ENCODE measurements around the gene TMEM150C.

- TF ChIP-seq, protein P1, sequence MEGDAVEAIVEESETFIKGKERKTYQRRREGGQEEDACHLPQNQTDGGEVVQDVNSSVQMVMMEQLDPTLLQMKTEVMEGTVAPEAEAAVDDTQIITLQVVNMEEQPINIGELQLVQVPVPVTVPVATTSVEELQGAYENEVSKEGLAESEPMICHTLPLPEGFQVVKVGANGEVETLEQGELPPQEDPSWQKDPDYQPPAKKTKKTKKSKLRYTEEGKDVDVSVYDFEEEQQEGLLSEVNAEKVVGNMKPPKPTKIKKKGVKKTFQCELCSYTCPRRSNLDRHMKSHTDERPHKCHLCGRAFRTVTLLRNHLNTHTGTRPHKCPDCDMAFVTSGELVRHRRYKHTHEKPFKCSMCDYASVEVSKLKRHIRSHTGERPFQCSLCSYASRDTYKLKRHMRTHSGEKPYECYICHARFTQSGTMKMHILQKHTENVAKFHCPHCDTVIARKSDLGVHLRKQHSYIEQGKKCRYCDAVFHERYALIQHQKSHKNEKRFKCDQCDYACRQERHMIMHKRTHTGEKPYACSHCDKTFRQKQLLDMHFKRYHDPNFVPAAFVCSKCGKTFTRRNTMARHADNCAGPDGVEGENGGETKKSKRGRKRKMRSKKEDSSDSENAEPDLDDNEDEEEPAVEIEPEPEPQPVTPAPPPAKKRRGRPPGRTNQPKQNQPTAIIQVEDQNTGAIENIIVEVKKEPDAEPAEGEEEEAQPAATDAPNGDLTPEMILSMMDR (IDR thresholded peaks at IDR 0.05), result no peak
- no peak for TF ChIP-seq POLR2A (IDR thresholded peaks at IDR 0.05)
These were observed 103.1 kb downstream of the TMEM150C start for GRCh38 chr4:82458729-82459128.

Data from Peyer's patch (tissue), 4 donors.